IPS-18c (cell line): Measurements from ENCODE around the gene DHRS7C.

Experiments used
- H3K4me3 ChIP-seq: 2 replicates; pipeline ENCODE4 v1.7.0; 2013; ENCODE audit warnings: low read depth, mild to moderate bottlenecking, low read length, moderate library complexity; ENCODE audit not compliant: insufficient read depth
- H3K9me3 ChIP-seq: one replicate; pipeline ENCODE4 v1.6.1; 2013; ENCODE audit warnings: mild to moderate bottlenecking, low read length, moderate library complexity; ENCODE audit not compliant: control insufficient read depth, insufficient read depth

DHRS7C gene

GRCh38 chr17:9726291-9726690, 65.1 kb downstream of the DHRS7C start:
- no peaks in the 10 kb centered on the region for H3K9me3 ChIP-seq

GRCh38 chr17:9725575-9725974, 65.8 kb downstream of the DHRS7C start:
- H3K9me3 ChIP-seq, result no peaks in the 10 kb centered on the region
- no peak overlapping the region for H3K4me3 ChIP-seq

More at GRCh38 chr17:9726291-9726690, 65.1 kb downstream of the DHRS7C start:
- H3K4me3 ChIP-seq, result no peak overlapping the region
